HepG2 (cell line): Measurements from ENCODE around the gene RHOT2. TPM values are rescaled to one million over a fixed set of nuclear protein-coding genes. Genes with fewer than 3 reads are reported as not detected.
A peak's percentile ranks its signal among the peaks of the same experiment; 100 is the strongest.

ENCODE experiments used
- CHD4 ChIP-seq: fragments of 200-600 bp; sonication (generic); IDR thresholded peaks from 2 replicates; pipeline ENCODE4 v1.7.0; 2017; ENCODE audit warnings: mild to moderate bottlenecking, low read length, borderline replicate concordance
- FOSL1 ChIP-seq: sonication (generic); formaldehyde crosslinking; IDR thresholded peaks from 2 replicates; pipeline ENCODE4 v1.9.0; 2021; ENCODE audit warnings: missing genetic modification reagents, borderline replicate concordance
- FOXK1 ChIP-seq: sonication (generic); formaldehyde crosslinking; IDR thresholded peaks from 2 replicates; pipeline ENCODE4 v1.4.0; 2020; ENCODE audit warnings: low read depth, missing genetic modification reagents, borderline replicate concordance
- GATAD1 ChIP-seq: IDR thresholded peaks from 2 replicates; pipeline ENCODE4 v1.6.1; 2016; ENCODE audit warnings: missing genetic modification reagents, missing compliant biosample characterization
- HNRNPLL ChIP-seq: fragments of 200-400 bp; formaldehyde crosslinking; IDR thresholded peaks from 2 replicates; pipeline ENCODE4 v1.6.1; 2017; ENCODE audit warnings: mild to moderate bottlenecking, low read depth, low read length; ENCODE audit not compliant: poor library complexity, severe bottlenecking
- NONO ChIP-seq, 2 experiments: fragments of 450-650 bp in 1 of 2; sonication (generic) in 1 of 2; formaldehyde crosslinking in 1 of 2; IDR thresholded peaks in 1 of 2; conservative IDR thresholded peaks in 1 of 2; 2 replicates each; pipeline versions ENCODE4 v1.6.1 to v1.8.0; 2017 to 2022; ENCODE audit warnings: mild to moderate bottlenecking in 1 of 2, missing genetic modification reagents in 1 of 2, moderate library complexity in 1 of 2
- REXO4 ChIP-seq: sonication (generic); formaldehyde crosslinking; IDR thresholded peaks from 2 replicates; pipeline ENCODE4 v1.8.0; 2022; ENCODE audit warnings: missing genetic modification reagents, mild to moderate bottlenecking, borderline replicate concordance
- ZKSCAN1 ChIP-seq: fragments of 150-350 bp; IDR thresholded peaks from 2 replicates; pipeline ENCODE4 v1.6.1; 2014; ENCODE audit warnings: low read length
- ZNF383 ChIP-seq: sonication (generic); formaldehyde crosslinking; IDR thresholded peaks from 2 replicates; pipeline ENCODE4 v1.4.0; 2020; ENCODE audit warnings: missing genetic modification reagents, mild to moderate bottlenecking, borderline replicate concordance
- ZNF652 ChIP-seq: IDR thresholded peaks from 2 replicates; pipeline ENCODE4 v1.6.1; 2016; ENCODE audit warnings: low read depth, borderline replicate concordance
- ZNF749 ChIP-seq: sonication (generic); formaldehyde crosslinking; IDR thresholded peaks from 2 replicates; pipeline ENCODE4 v1.8.0; 2022; ENCODE audit warnings: mild to moderate bottlenecking, missing genetic modification reagents, moderate library complexity, borderline replicate concordance
- ZNF775 ChIP-seq: sonication (generic); formaldehyde crosslinking; IDR thresholded peaks from 2 replicates; pipeline ENCODE4 v1.4.0; 2020; ENCODE audit warnings: missing genetic modification reagents, mild to moderate bottlenecking, moderate library complexity, borderline replicate concordance
- polyA plus RNA-seq, 8 experiments: library from polyadenylated mRNA; depleted of rRNA in 3 of 8; stranded (reverse) in 7 of 8; unstranded in 1 of 8; fragments of >200 nt; fragmentation: Illumina TruSeq in 4 of 8; extraction: Trizol in 4 of 8; gene quantifications; 2 replicates each; pipeline versions ENCODE4 v1.2.1 to v1.2.3, GENCODE V29; 2011 to 2016; ENCODE audit warnings: low read depth in 4 of 8, missing spikeins in 1 of 8, mixed read lengths in 1 of 8; ENCODE audit not compliant: insufficient read depth in 1 of 8
- total RNA-seq, 5 experiments: library from RNA; depleted of rRNA; stranded (reverse); fragments of >200 nt; fragmentation: Illumina TruSeq; extraction: Trizol; gene quantifications; 2 replicates each; pipeline ENCODE4 v1.2.3, GENCODE V29; 2016; ENCODE audit warnings: low read depth in 1 of 5
- TF ChIP-seq, protein P1 (sequence below): sonication (generic); formaldehyde crosslinking; IDR thresholded peaks from 2 replicates; pipeline ENCODE4 v1.4.0; 2020; ENCODE audit warnings: mild to moderate bottlenecking, missing genetic modification reagents
- TF ChIP-seq, protein P2 (sequence below): sonication (generic); formaldehyde crosslinking; IDR thresholded peaks from 2 replicates; pipeline ENCODE4 v1.8.0; 2022; ENCODE audit warnings: mild to moderate bottlenecking, missing genetic modification reagents; ENCODE audit not compliant: insufficient replicate concordance
- TF ChIP-seq, protein P3 (sequence below): sonication (generic); formaldehyde crosslinking; IDR thresholded peaks from 2 replicates; pipeline ENCODE4 v1.5.0; 2020; ENCODE audit warnings: mild to moderate bottlenecking, missing genetic modification reagents, borderline replicate concordance
- TF ChIP-seq, protein P4 (sequence below): sonication (generic); formaldehyde crosslinking; IDR thresholded peaks from 2 replicates; pipeline ENCODE4 v1.4.0; 2020; ENCODE audit warnings: missing genetic modification reagents
- TF ChIP-seq, protein P5 (sequence below): sonication (generic); formaldehyde crosslinking; IDR thresholded peaks from 2 replicates; pipeline ENCODE4 v1.4.0; 2020; ENCODE audit warnings: mild to moderate bottlenecking, missing genetic modification reagents

RHOT2 gene
- total and polyA plus RNA-seq, 2 of the 13 experiments (the other 11 are each of a cell fraction or from before 2014, with no cell fraction given) = 63.6 to 76.9 TPM

DNA sequence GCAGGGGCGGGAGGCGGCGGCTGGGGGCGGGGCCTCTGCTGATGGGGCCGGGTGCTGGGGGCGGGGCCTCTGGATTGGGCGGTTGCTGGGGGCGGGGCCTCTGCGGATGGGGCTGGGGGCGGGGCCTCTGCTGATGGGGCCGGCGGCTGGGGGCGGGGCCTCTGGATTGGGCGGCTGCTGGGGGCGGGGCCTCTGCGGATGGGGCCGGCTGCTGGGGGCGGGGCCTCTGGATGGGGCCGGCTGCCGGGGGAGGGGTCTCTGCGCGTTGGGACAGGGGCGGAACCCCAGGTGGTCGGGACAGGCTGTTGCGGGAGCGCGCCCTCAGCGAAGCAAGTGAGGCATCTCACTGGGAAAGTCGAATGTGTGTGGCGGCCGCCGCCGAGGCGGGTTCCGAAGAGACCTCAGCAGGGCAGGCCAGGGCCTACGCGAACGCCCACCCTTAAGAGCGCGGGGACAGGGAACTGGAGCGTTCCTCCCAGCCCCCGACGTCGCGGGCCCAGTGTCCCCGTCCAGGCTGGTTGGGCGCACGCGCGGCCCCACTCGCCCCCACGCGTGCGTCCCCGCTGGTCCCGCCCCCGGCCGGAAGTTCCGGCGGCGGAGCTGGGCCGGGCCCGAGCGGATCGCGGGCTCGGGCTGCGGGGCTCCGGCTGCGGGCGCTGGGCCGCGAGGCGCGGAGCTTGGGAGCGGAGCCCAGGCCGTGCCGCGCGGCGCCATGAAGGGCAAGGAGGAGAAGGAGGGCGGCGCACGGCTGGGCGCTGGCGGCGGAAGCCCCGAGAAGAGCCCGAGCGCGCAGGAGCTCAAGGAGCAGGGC is 12.1 kb downstream of the RHOT2 start, which contains the start of gene STUB1 (continued):
- TF ChIP-seq, protein P1, sequence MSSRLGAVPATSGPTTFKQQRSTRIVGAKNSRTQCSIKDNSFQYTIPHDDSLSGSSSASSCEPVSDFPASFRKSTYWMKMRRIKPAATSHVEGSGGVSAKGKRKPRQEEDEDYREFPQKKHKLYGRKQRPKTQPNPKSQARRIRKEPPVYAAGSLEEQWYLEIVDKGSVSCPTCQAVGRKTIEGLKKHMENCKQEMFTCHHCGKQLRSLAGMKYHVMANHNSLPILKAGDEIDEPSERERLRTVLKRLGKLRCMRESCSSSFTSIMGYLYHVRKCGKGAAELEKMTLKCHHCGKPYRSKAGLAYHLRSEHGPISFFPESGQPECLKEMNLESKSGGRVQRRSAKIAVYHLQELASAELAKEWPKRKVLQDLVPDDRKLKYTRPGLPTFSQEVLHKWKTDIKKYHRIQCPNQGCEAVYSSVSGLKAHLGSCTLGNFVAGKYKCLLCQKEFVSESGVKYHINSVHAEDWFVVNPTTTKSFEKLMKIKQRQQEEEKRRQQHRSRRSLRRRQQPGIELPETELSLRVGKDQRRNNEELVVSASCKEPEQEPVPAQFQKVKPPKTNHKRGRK (CRISPR knock-in tag) = no peak
- no peak for TF ChIP-seq ZNF652 (CRISPR knock-in tag)
- no peak for TF ChIP-seq ZKSCAN1
- 0 out of 2 replicates have a peak, but pooled peaks have one; percentile 17 for TF ChIP-seq FOSL1 (CRISPR knock-in tag)
- TF ChIP-seq, protein P2, sequence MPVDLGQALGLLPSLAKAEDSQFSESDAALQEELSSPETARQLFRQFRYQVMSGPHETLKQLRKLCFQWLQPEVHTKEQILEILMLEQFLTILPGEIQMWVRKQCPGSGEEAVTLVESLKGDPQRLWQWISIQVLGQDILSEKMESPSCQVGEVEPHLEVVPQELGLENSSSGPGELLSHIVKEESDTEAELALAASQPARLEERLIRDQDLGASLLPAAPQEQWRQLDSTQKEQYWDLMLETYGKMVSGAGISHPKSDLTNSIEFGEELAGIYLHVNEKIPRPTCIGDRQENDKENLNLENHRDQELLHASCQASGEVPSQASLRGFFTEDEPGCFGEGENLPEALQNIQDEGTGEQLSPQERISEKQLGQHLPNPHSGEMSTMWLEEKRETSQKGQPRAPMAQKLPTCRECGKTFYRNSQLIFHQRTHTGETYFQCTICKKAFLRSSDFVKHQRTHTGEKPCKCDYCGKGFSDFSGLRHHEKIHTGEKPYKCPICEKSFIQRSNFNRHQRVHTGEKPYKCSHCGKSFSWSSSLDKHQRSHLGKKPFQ (CRISPR knock-in tag) = no peak
- TF ChIP-seq, protein P3, sequence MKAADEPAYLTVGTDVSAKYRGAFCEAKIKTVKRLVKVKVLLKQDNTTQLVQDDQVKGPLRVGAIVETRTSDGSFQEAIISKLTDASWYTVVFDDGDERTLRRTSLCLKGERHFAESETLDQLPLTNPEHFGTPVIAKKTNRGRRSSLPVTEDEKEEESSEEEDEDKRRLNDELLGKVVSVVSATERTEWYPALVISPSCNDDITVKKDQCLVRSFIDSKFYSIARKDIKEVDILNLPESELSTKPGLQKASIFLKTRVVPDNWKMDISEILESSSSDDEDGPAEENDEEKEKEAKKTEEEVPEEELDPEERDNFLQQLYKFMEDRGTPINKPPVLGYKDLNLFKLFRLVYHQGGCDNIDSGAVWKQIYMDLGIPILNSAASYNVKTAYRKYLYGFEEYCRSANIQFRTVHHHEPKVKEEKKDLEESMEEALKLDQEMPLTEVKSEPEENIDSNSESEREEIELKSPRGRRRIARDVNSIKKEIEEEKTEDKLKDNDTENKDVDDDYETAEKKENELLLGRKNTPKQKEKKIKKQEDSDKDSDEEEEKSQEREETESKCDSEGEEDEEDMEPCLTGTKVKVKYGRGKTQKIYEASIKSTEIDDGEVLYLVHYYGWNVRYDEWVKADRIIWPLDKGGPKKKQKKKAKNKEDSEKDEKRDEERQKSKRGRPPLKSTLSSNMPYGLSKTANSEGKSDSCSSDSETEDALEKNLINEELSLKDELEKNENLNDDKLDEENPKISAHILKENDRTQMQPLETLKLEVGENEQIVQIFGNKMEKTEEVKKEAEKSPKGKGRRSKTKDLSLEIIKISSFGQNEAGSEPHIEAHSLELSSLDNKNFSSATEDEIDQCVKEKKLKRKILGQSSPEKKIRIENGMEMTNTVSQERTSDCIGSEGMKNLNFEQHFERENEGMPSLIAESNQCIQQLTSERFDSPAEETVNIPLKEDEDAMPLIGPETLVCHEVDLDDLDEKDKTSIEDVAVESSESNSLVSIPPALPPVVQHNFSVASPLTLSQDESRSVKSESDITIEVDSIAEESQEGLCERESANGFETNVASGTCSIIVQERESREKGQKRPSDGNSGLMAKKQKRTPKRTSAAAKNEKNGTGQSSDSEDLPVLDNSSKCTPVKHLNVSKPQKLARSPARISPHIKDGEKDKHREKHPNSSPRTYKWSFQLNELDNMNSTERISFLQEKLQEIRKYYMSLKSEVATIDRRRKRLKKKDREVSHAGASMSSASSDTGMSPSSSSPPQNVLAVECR = peak; percentile 66
- TF ChIP-seq, protein P4, sequence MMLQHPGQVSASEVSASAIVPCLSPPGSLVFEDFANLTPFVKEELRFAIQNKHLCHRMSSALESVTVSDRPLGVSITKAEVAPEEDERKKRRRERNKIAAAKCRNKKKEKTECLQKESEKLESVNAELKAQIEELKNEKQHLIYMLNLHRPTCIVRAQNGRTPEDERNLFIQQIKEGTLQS (CRISPR knock-in tag) = no peak
- no peak for TF ChIP-seq FOXK1
- no peak for TF ChIP-seq CHD4
- peak; percentile 63; the same call in 1 of the 2 replicates for TF ChIP-seq ZNF749 (CRISPR knock-in tag)
- TF ChIP-seq ZNF775 (CRISPR knock-in tag) = no peak
- TF ChIP-seq ZNF383 = no peak
- TF ChIP-seq HNRNPLL = peak; percentile 55
- TF ChIP-seq GATAD1 = peak; percentile 45
- TF ChIP-seq NONO (IDR thresholded peaks at IDR 0.05) = no peak
- TF ChIP-seq NONO (CRISPR knock-in tag; conservative IDR thresholded peaks at IDR 0.05) = 0 out of 2 replicates have a peak, but pooled peaks have one; percentile 26
- TF ChIP-seq, protein P5, sequence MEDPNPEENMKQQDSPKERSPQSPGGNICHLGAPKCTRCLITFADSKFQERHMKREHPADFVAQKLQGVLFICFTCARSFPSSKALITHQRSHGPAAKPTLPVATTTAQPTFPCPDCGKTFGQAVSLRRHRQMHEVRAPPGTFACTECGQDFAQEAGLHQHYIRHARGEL (CRISPR knock-in tag) = no peak
- TF ChIP-seq REXO4 = no peak
